GM12875 (cell line): Measurements from ENCODE around the gene HERC3.

Experiments used
- H3K4me3 ChIP-seq: one replicate; pipeline ENCODE4 v1.5.1; 2011; ENCODE audit warnings: low read depth, low read length, control low read depth
- CTCF ChIP-seq: IDR thresholded peaks from 2 replicates; pipeline ENCODE4 v1.5.1; 2011; ENCODE audit warnings: low read depth, mild to moderate bottlenecking, control low read depth, inconsistent platforms, low read length, moderate library complexity, borderline replicate concordance; ENCODE audit not compliant: insufficient read depth

The HERC3 gene

GRCh38 chr4:88597970-88598660 lies 5.8 kb downstream of the HERC3 start:
- no peak overlapping the region for H3K4me3 ChIP-seq
- no peak for TF ChIP-seq CTCF

- TF ChIP-seq CTCF = no peak
Observed at GRCh38 chr4:88599298-88599697, 7.0 kb downstream of the HERC3 start.

GRCh38 chr4:88599714-88600113 lies 7.4 kb downstream of the HERC3 start:
- TF ChIP-seq CTCF = no peak
- no peak overlapping the region for H3K4me3 ChIP-seq

More at GRCh38 chr4:88599298-88599697, 7.0 kb downstream of the HERC3 start:
- no peak overlapping the region for H3K4me3 ChIP-seq

DNA sequence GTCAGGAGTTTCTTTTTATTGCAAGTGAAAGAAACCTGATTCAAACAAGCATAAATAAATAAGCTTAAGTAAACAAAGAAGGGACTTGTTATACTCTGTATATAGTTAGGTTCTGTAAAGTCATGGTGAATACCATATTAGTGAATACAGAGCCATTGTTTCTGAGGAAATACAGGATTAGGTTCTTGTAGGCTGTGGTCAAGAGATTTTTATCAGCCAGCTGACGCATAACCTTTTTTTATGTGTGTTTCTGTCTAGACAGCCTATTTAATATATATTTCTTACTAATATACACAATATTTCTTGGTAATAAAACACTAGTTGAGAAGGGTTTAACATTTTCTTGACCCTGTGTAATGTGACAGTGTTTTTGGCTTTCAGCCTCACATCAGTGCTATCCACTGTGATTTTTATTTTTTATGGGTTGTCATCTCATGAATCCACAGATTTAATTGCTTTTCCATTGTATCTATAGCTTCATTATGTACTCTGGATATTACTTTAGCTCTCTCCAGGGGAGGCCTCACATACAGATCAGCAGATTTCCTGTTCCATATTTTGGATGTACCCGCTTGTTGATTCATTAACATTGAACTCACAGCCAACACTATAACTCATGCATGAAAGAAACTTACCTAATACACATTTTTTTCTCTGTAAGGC lies 8.0 kb downstream of the HERC3 start:
- no peak for TF ChIP-seq CTCF
- H3K4me3 ChIP-seq = no peak overlapping the region

DNA sequence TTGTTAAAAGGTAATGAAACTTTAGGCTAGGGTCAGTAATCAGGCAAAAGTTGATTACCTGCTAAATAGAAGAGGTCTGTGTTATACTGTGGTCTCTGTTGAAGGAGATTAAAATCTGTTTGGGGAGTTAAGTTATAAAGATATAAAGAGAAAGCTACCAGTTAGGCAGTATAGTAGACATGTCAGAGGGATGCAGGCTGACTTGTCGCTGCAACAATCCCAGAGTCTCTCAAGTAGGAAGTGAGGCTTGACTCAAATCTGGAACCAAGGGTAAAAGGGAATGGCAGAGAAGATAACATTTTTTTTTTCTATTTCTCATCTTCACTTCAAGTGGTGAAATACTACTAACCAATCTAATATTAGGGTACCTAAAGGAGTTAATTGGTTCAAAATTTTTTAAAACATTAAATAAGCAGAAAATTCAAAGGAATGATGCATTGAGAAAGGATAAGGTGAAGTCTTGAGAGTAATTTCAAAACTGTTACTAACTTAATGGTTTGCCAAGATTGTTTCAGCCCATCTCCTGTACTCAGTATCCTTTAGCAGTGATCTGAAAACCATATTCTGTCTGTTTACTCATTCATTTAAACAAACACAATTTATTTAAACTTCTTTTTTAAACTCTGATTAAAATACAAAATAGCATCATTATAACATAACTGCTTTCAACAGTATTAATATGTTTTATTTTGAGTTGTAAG lies 12.8 kb downstream of the HERC3 start:
- TF ChIP-seq CTCF = no peak

DNA sequence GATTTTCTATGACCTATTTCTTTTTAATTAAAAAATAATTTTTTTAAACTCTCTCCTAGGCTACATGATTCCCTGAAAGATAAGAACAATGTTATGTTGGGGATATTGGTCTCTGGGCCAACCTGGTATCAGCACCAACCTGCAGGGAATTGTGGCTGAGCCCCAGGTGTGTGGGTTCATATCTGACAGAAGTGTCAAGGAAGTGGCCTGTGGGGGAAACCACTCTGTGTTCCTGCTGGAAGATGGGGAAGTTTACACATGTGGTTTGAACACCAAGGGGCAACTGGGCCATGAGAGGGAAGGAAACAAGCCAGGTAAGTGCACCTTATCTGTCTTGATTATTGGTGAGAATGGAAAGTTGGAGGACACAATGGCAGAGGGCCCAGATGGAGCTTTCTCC lies 13.5 kb downstream of the HERC3 start:
- TF ChIP-seq CTCF = no peak
- no peak overlapping the region for H3K4me3 ChIP-seq

More for the DNA sequence above, 12.8 kb downstream of the HERC3 start:
- no peak overlapping the region for H3K4me3 ChIP-seq
